HG03060 (cell line): Measurements from ENCODE around the gene EFNA4.

Experiments
- ATAC-seq: cut with Tn5 transposase; IDR thresholded peaks from one replicate; pipeline ENCODE4 v1.9.1; 2021; ENCODE audit warnings: low read depth, moderate number of reproducible peaks; ENCODE audit not compliant: unreplicated experiment

EFNA4 gene

GRCh38 chr1:155071701-155072100 is 8.2 kb downstream of the EFNA4 start:
- no peak for ATAC-seq

DNA sequence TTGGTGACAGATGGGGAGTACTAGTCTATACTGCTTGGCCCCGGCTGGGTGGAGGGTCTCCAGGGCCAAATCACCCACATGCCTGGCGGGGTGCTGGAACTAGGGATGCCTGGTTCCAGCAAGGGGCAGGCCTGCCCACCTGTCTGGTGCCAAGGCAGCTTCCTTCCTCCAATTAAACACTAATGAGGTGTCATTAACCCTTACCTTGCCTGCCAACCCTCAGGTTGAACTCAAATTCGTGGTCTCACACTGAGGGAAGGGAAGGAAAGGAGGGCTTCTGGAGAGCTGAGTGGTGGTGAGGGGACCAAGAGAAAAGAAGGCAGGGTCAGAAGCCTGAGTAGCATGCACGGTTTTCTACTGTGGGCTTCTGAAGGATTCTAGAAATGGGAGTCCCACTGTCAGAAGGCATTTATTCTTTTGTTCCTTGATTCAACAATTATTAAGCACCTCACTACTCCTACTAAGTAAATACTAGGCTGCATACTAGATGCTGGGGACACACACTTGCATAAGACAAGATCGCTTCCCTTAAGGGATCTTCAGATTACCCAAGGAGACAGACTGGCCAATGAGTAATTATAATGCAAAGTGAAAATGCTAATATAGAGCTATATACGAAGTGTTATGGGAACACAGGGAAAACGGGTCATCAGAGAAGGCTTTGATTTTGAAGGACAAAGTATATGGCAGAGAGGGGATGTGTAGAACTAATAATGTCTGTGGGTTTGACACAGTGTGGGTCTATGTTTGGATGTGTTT is 9.2 kb downstream of the EFNA4 start:
- ATAC-seq: no peak

DNA sequence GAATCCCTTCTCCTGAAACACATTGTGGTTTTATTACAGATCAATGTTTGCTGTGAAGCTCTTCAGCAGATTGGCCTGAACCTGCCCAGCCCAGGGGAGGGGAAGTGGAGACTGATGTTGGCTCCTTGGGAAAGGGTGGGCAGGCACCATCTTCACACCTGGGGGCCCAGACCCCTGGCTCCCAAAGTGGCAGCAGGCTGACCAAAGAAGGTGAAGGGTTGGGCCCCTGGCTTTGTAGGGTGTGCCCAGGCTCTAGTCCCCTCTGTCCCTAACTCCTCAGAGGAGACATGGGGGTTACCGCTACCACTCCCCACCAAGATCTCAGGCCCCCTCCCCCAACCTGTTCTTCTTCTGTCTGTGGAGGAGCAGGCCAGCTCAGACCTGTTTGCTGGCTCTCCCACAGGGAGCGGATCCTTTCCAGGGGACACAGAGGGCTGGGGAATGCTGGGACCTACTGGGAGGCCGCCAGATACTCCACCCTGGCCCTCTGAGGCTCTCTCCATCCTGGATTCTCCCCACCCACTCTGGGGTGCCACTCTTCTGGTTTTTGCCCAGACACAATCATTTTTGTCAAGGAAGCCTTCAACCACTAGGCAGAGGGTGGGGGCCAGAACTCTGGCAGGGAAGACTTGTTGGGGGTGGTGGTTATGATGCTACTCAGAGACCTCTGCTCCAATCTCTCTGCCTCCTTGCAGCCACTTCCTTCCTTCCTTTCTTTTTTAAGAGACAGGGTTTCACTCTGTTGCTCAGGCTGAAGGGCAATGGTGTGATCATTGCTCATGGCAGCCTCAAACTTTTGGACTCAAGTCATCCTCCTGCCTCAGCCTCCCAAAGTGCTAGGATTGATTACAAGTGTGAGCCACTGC is 10.1 kb downstream of the EFNA4 start:
- ATAC-seq: no peak

DNA sequence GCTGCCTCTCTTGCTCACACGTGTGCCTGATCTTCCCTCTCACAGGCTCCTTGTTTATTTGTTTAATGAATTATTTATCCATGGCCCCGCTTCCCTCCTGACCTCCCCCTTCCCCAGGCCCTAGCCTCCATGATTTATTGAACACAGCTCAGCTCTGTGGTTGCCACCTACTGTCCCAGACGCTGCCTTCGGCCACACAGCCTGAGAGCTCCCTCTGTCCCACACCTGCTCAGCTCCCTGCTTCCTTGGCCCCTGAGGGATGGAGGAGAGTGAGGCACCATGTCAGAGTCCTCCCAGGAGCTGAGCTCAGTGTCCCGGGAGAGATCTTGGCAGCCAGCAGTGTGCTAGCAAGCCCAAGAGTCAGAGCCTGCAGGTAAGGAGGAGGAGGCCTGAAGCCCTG is 12.0 kb downstream of the EFNA4 start:
- no peak for ATAC-seq

GRCh38 chr1:155076371-155076770 is 12.8 kb downstream of the EFNA4 start:
- ATAC-seq: no peak

DNA sequence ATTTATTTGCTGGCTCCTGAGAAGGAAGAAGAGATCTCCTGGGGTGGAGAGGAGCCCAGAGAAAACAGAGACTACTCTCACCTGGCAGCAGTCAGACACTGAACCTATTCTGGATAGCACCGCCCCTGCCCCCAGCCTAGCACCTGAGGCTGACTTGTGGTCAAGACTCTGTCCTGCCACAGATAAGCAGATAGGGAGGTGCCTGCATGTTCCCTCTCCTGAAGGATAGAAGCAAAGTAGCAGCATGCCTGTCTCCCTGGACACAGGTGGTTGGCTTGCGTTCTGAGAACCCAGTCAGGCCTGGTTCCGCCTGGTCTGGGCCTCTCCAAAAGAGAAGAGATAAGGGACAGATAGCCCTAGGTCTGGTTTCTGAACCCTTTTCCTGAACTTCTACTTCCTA is 13.8 kb downstream of the EFNA4 start:
- no peak for ATAC-seq

- ATAC-seq: no peak
Observed at GRCh38 chr1:155077758-155078445, 14.4 kb downstream of the EFNA4 start.

- no peak for ATAC-seq
Observed at GRCh38 chr1:155078469-155079209, 15.1 kb downstream of the EFNA4 start, which contains the start of gene EFNA3. EFNA3 (plus strand) TSS chr1:155078837; CDS start chr1:155078942, 105 bp downstream.

DNA sequence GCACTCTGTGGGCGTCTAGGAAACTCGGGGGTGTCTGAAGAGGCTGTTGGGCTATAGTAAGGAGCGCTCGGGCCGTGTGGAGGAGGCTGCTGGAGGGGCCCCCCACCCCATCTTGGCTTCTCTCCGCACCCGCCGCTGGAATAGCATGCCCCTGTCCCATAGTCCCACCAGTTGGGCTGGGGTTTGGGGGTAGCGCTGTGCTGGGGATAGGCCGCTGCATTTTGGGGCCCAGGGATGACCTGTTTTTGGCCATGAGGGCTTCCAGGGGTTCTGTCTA is 15.6 kb downstream of the EFNA4 start:
- ATAC-seq: no peak

GRCh38 chr1:155079487-155080311 is 16.2 kb downstream of the EFNA4 start:
- no peak for ATAC-seq

- no peak for ATAC-seq
Observed at GRCh38 chr1:155080312-155081228, 17.0 kb downstream of the EFNA4 start.

GRCh38 chr1:155081472-155082300 is 18.1 kb downstream of the EFNA4 start:
- no peak for ATAC-seq

DNA sequence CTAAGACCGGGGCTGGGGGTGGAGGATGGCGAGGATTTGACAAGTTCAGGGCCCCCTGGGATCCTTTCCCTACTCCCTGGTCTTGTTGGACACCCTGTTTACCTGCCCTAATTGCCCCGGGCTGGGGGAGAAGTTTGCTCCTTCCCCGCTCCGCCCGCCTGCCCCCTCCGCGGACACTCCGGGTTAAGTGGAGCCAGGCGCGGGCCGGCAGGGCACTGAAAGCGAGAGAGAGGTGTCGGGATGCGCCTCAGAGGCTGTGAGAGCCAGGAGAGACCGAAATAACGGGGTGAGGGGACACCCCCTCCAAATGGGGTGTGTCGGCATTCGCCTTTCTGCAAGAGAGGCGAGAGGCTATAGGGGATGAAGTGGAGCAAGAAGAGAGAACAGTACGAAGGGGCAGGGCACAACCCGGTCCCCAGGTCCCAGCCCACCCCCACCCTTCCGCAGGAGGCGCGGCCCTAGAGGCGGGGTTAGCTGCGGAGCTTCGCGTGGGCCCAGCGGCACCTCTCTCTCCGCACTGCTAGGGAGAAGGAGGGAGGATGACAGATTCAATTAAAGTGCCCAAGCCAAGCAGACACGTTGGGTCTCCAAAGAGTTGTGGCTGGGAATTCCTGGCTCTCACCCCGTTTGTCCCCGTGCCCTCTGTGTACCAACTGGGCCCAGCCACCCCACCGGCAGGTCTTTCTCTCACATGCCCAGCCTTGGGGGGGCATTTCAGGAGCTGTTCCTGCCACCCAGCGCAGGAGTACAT is 18.9 kb downstream of the EFNA4 start:
- no peak for ATAC-seq

GRCh38 chr1:155083052-155083541 is 19.6 kb downstream of the EFNA4 start:
- no peak for ATAC-seq

- no peak for ATAC-seq
Observed at GRCh38 chr1:155083865-155084721, 20.6 kb downstream of the EFNA4 start.
